B cell (primary cell): ENCODE results near the gene GALNT10.

Experiments used
- CTCF ChIP-seq: fragments of 200-600 bp; IDR thresholded peaks from one replicate; pipeline ENCODE4 v1.8.0; 2022; ENCODE audit warnings: antibody characterized with exemption, mild to moderate bottlenecking
- EZH2 ChIP-seq: IDR thresholded peaks from 2 replicates; pipeline ENCODE4 v1.6.1; 2012; ENCODE audit warnings: borderline replicate concordance, low read depth, mild to moderate bottlenecking, moderate library complexity, low read length; ENCODE audit not compliant: insufficient read depth, poor library complexity, severe bottlenecking

DNA sequence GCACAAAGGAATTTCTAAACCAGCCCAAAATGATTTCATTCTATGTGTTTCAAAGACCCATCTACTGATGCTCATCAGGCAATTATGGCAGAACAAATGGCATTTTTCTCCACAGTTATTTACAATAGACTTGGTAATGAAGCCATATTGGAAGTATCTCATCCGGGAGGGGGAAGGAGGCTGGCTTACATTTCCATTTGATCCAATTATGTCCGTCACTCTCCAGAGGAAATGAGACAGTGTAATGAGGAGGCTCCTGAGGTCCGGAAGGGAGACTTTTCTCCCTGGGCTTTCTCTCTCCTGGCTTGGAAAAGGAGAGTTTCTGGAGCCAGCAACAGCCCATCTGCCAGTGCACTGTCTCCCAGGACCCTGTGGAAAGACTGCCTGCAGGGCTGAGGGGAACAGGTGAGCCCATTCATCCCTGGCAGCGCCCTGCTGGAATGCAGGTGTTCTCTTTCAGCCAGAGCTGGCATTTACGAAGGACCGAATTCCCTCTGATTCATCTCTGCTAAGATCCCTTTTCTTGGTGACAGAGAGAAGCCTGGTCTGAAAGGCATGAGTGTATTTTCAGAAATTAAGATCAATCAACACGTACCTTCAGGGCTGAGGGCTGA, 200.3 kb downstream of the GALNT10 start:
- TF ChIP-seq CTCF, result no peak
- no peak for TF ChIP-seq EZH2
